ENCODE data around the gene ANKRD33B.
A peak's percentile ranks its signal among the peaks of the same experiment; 100 is the strongest.

Gene ANKRD33B

GRCh38 chr5:10672146-10673016, 108.5 kb downstream of the ANKRD33B start:
- DNase-seq (ENCODE audit: low spot score) (no peak), FAIRE-seq (no peak)

GRCh38 chr5:10673017-10673389, 109.1 kb downstream of the ANKRD33B start:
- FAIRE-seq = no peak
- no peak for DNase-seq (ENCODE audit: low spot score)

- no peak for DNase-seq (ENCODE audit: low spot score)
- FAIRE-seq = no peak
Observed at GRCh38 chr5:10673407-10673806, 109.5 kb downstream of the ANKRD33B start.

- no peak for DNase-seq (ENCODE audit: low spot score)
- FAIRE-seq = no peak
Observed at GRCh38 chr5:10674096-10674495, 110.2 kb downstream of the ANKRD33B start.

GRCh38 chr5:10674582-10674981, 110.7 kb downstream of the ANKRD33B start:
- DNase-seq (ENCODE audit: low spot score) (no peak), FAIRE-seq (no peak)

GRCh38 chr5:10675177-10675700, 111.4 kb downstream of the ANKRD33B start:
- no peak for FAIRE-seq
- DNase-seq (ENCODE audit: low spot score) = no peak

- FAIRE-seq = no peak
- DNase-seq (ENCODE audit: low spot score) = no peak
Observed at GRCh38 chr5:10676224-10676623, 112.4 kb downstream of the ANKRD33B start.

- DNase-seq (ENCODE audit: low spot score) = no peak
- FAIRE-seq = no peak
Observed at GRCh38 chr5:10676946-10677345, 113.1 kb downstream of the ANKRD33B start.

- FAIRE-seq = no peak
- DNase-seq (ENCODE audit: low spot score) = no peak
Observed at GRCh38 chr5:10677533-10677932, 113.7 kb downstream of the ANKRD33B start.

- DNase-seq (ENCODE audit: low spot score) (no peak), FAIRE-seq (no peak)
Observed at GRCh38 chr5:10678244-10678643, 114.4 kb downstream of the ANKRD33B start.

- no peak for FAIRE-seq
- DNase-seq (ENCODE audit: low spot score) = no peak
Observed at GRCh38 chr5:10679336-10679988, 115.6 kb downstream of the ANKRD33B start.

GRCh38 chr5:10680876-10681481, 117.1 kb downstream of the ANKRD33B start:
- FAIRE-seq (no peak), DNase-seq (ENCODE audit: low spot score) (no peak)

GRCh38 chr5:10681731-10682679, 118.1 kb downstream of the ANKRD33B start:
- FAIRE-seq (no peak), DNase-seq (ENCODE audit: low spot score) (no peak)

GRCh38 chr5:10682801-10683525, 119.1 kb downstream of the ANKRD33B start:
- no peak for DNase-seq (ENCODE audit: low spot score)
- no peak for FAIRE-seq

GRCh38 chr5:10684303-10685086, 120.6 kb downstream of the ANKRD33B start:
- FAIRE-seq = no peak
- DNase-seq (ENCODE audit: low spot score) = no peak

GRCh38 chr5:10685115-10685521, 121.2 kb downstream of the ANKRD33B start:
- FAIRE-seq = no peak
- no peak for DNase-seq (ENCODE audit: low spot score)

- FAIRE-seq (no peak), DNase-seq (ENCODE audit: low spot score) (no peak)
Observed at GRCh38 chr5:10686890-10687289, 123.0 kb downstream of the ANKRD33B start.

- DNase-seq (ENCODE audit: low spot score) = no peak
- FAIRE-seq = no peak
Observed at GRCh38 chr5:10688651-10689171, 124.8 kb downstream of the ANKRD33B start.

- peak; percentile 82 for DNase-seq (ENCODE audit: low spot score)
- peak; percentile 88 for FAIRE-seq
Observed at GRCh38 chr5:10689391-10690081, 125.7 kb downstream of the ANKRD33B start.
